ENCODE measurements around the gene FXN.

The FXN gene

GRCh38 chr9:69066955-69067354, 31.4 kb downstream of the FXN start:
- Histone ChIP-seq H3K9ac (ENCODE audit: low read length) (no peak overlapping the region), H3K9me2 (replicated peaks; ENCODE audit: insufficient read depth, low read length) (no peaks in the 10 kb centered on the region), H3K4me3 (ENCODE audit: insufficient read depth, low read length, poor library complexity, severe bottlenecking) (no peak overlapping the region), H3K79me2 (ENCODE audit: insufficient read depth, low read length) (no peaks in the 10 kb centered on the region), H3K9me3 (ENCODE audit: insufficient read depth, low read length) (no peaks in the 10 kb centered on the region), H2AFZ (ENCODE audit: low read depth, low read length, severe bottlenecking) (no peak overlapping the region), H3K27ac (ENCODE audit: low read depth, low read length) (no peak overlapping the region), H3K27me3 (ENCODE audit: low read length) (no peaks in the 10 kb centered on the region), H3K36me3 (ENCODE audit: low read length) (peaks cover 5% of the 10 kb centered on the region; the same call in 1 of the 2 replicates), H4K20me1 (ENCODE audit: low read depth, low read length) (no peaks in the 10 kb centered on the region), H3K4me2 (ENCODE audit: low read depth, low read length, poor library complexity, severe bottlenecking) (no peak overlapping the region), H3F3A (ENCODE audit: insufficient read depth) (no peaks in the 10 kb centered on the region)
- TF ChIP-seq CTCF (IDR thresholded peaks at IDR 0.05; ENCODE audit: insufficient read depth, low read length, poor library complexity, severe bottlenecking) (no peak), EZH2phosphoT487 (conservative IDR thresholded peaks at IDR 0.05; ENCODE audit: low read length) (no peak)

- Histone ChIP-seq H2AFZ (ENCODE audit: low read depth, low read length, severe bottlenecking) (no peak overlapping the region), H3K9me2 (replicated peaks; ENCODE audit: insufficient read depth, low read length) (no peaks in the 10 kb centered on the region), H3K4me3 (ENCODE audit: insufficient read depth, low read length, poor library complexity, severe bottlenecking) (no peak overlapping the region), H3F3A (ENCODE audit: insufficient read depth) (no peaks in the 10 kb centered on the region), H3K27me3 (ENCODE audit: low read length) (no peaks in the 10 kb centered on the region), H3K36me3 (ENCODE audit: low read length) (no peaks in the 10 kb centered on the region), H3K79me2 (ENCODE audit: insufficient read depth, low read length) (no peaks in the 10 kb centered on the region), H3K27ac (ENCODE audit: low read depth, low read length) (no peak overlapping the region), H3K9me3 (ENCODE audit: insufficient read depth, low read length) (no peaks in the 10 kb centered on the region), H3K4me2 (ENCODE audit: low read depth, low read length, poor library complexity, severe bottlenecking) (no peak overlapping the region), H3K9ac (ENCODE audit: low read length) (no peak overlapping the region), H4K20me1 (ENCODE audit: low read depth, low read length) (no peaks in the 10 kb centered on the region)
- TF ChIP-seq CTCF (IDR thresholded peaks at IDR 0.05; ENCODE audit: insufficient read depth, low read length, poor library complexity, severe bottlenecking) (no peak), EZH2phosphoT487 (conservative IDR thresholded peaks at IDR 0.05; ENCODE audit: low read length) (no peak)
Observed at GRCh38 chr9:69070201-69070600, 34.6 kb downstream of the FXN start.

- Histone ChIP-seq H3K27me3 (ENCODE audit: low read length) (no peaks in the 10 kb centered on the region), H3K9me3 (ENCODE audit: insufficient read depth, low read length) (no peaks in the 10 kb centered on the region), H3K27ac (ENCODE audit: low read depth, low read length) (no peak overlapping the region), H3K79me2 (ENCODE audit: insufficient read depth, low read length) (no peaks in the 10 kb centered on the region), H3K9me2 (replicated peaks; ENCODE audit: insufficient read depth, low read length) (no peaks in the 10 kb centered on the region), H2AFZ (ENCODE audit: low read depth, low read length, severe bottlenecking) (no peak overlapping the region), H4K20me1 (ENCODE audit: low read depth, low read length) (no peaks in the 10 kb centered on the region), H3K9ac (ENCODE audit: low read length) (no peak overlapping the region), H3F3A (ENCODE audit: insufficient read depth) (no peaks in the 10 kb centered on the region), H3K4me2 (ENCODE audit: low read depth, low read length, poor library complexity, severe bottlenecking) (no peak overlapping the region), H3K4me3 (ENCODE audit: insufficient read depth, low read length, poor library complexity, severe bottlenecking) (no peak overlapping the region), H3K36me3 (ENCODE audit: low read length) (no peaks in the 10 kb centered on the region)
- TF ChIP-seq EZH2phosphoT487 (conservative IDR thresholded peaks at IDR 0.05; ENCODE audit: low read length) (no peak), CTCF (IDR thresholded peaks at IDR 0.05; ENCODE audit: insufficient read depth, low read length, poor library complexity, severe bottlenecking) (no peak)
Observed at GRCh38 chr9:69071059-69071458, 35.5 kb downstream of the FXN start.
